Fibroblast of lung (primary cell): ENCODE results near the gene GAGE1. TPM values are rescaled to one million over a fixed set of nuclear protein-coding genes. Genes with fewer than 3 reads are reported as not detected.
"Not testable (repeated sequence)": the region's sequence is repeated elsewhere in the genome, so short reads cannot be mapped to it uniquely, and the experiment has no call there.

Experiments used
- DNase-seq, 2 donors: peaks; one replicate each; pipeline versions ENCODE4 v3.0.0 to v3.0.0-alpha.2; 2010; ENCODE audit warnings: low read depth in 2 of 2
- H2AFZ ChIP-seq: 2 replicates; pipeline ENCODE4 v1.5.1; 2012; ENCODE audit warnings: low read length, control low read depth, inconsistent platforms
- H3K27ac ChIP-seq: 2 replicates; pipeline ENCODE4 v1.5.1; 2011; ENCODE audit warnings: low read length, control low read depth; ENCODE audit not compliant: insufficient read depth
- H3K27me3 ChIP-seq: 2 replicates; pipeline ENCODE4 v1.5.1; 2011; ENCODE audit warnings: mild to moderate bottlenecking, low read length; ENCODE audit not compliant: control insufficient read depth, insufficient read depth
- H3K36me3 ChIP-seq: 2 replicates; pipeline ENCODE4 v1.5.1; 2011; ENCODE audit warnings: low read length; ENCODE audit not compliant: control insufficient read depth, insufficient read depth
- H3K4me1 ChIP-seq: 2 replicates; pipeline ENCODE4 v1.5.1; 2011; ENCODE audit warnings: low read length; ENCODE audit not compliant: control insufficient read depth, insufficient read depth; ENCODE audit errors: extremely low read depth
- H3K4me2 ChIP-seq: 2 replicates; pipeline ENCODE4 v1.5.1; 2011; ENCODE audit warnings: low read length, control low read depth; ENCODE audit not compliant: insufficient read depth; ENCODE audit errors: extremely low read depth
- H3K4me3 ChIP-seq, 4 experiments: fragments of 200-600 bp in 1 of 4; sonication (generic) in 1 of 4; replicated peaks in 1 of 4; 2 replicates each; pipeline ENCODE4 v1.5.1; 2011 to 2016; ENCODE audit warnings: low read length in 4 of 4, low read depth in 3 of 4, mild to moderate bottlenecking in 3 of 4, control low read depth in 2 of 4, inconsistent platforms in 1 of 4, mixed read lengths in 1 of 4; ENCODE audit not compliant: insufficient read depth in 1 of 4; ENCODE audit errors: control extremely low read depth in 1 of 4
- H3K79me2 ChIP-seq: 2 replicates; pipeline ENCODE4 v1.5.1; 2012; ENCODE audit warnings: mild to moderate bottlenecking, low read length, inconsistent platforms; ENCODE audit not compliant: control insufficient read depth, insufficient read depth
- H3K9ac ChIP-seq: 2 replicates; pipeline ENCODE4 v1.5.1; 2011; ENCODE audit warnings: mild to moderate bottlenecking, low read length, control low read depth; ENCODE audit not compliant: insufficient read depth
- H3K9me3 ChIP-seq: 2 replicates; pipeline ENCODE4 v1.5.1; 2012; ENCODE audit warnings: low read depth, low read length; ENCODE audit not compliant: control insufficient read depth, insufficient read depth
- H4K20me1 ChIP-seq: 2 replicates; pipeline ENCODE4 v1.5.1; 2011; ENCODE audit warnings: low read length; ENCODE audit not compliant: control insufficient read depth, insufficient read depth; ENCODE audit errors: extremely low read depth
- CTCF ChIP-seq, 2 donors: IDR thresholded peaks in 1 of 2; conservative IDR thresholded peaks in 1 of 2; 1 replicate in 1 of 2; 2 replicates in 1 of 2; pipeline ENCODE4 v1.5.1; 2011 to 2012; ENCODE audit warnings: low read length in 2 of 2, control low read depth in 1 of 2, inconsistent platforms in 1 of 2, low read depth in 1 of 2, mild to moderate bottlenecking in 1 of 2
- EZH2 ChIP-seq: IDR thresholded peaks from 2 replicates; pipeline ENCODE4 v1.5.1; 2012; ENCODE audit warnings: low read length, control low read depth, mild to moderate bottlenecking; ENCODE audit errors: missing control alignments
- polyA plus RNA-seq, 2 donors: library from polyadenylated mRNA; depleted of rRNA in 1 of 2; stranded (reverse) in 1 of 2; unstranded in 1 of 2; fragments of >200 nt; gene quantifications; 2 replicates each; pipeline ENCODE4 v1.2.1, GENCODE V29; 2011 to 2012; ENCODE audit warnings: missing spikeins in 1 of 2
- total RNA-seq: library from RNA; depleted of rRNA; stranded (reverse); fragments of >200 nt; gene quantifications from 2 replicates; pipeline ENCODE4 v1.2.1, GENCODE V29; 2014

Gene GAGE1
- total and polyA plus RNA-seq, 2 donors (not counting 1 experiment from before 2014, with no cell fraction given) = not detected

- not testable (repeated sequence) for H3K4me2 ChIP-seq, H3K36me3 ChIP-seq, H3K27me3 ChIP-seq, H3K79me2 ChIP-seq, DNase-seq, H3K9ac ChIP-seq, H3K9me3 ChIP-seq, H3K27ac ChIP-seq, H3K4me3 ChIP-seq, H3K4me1 ChIP-seq, H2AFZ ChIP-seq, H4K20me1 ChIP-seq
Observed at GRCh38 chrX:49589196-49589595, 9.6 kb upstream of the GAGE1 start, which contains the start of gene GAGE2A. Gene GAGE2A (plus strand): TSS chrX:49589496. CDS start chrX:49590651, 1,155 bp downstream.

GRCh38 chrX:49589769-49590478 lies 8.9 kb upstream of the GAGE1 start:
- H3K9me3 ChIP-seq, H3K9ac ChIP-seq, H3K4me3 ChIP-seq: not testable (repeated sequence)

GRCh38 chrX:49590488-49590887 lies 8.3 kb upstream of the GAGE1 start:
- DNase-seq, H3K27ac ChIP-seq, H3K4me1 ChIP-seq, H2AFZ ChIP-seq, H3K4me2 ChIP-seq, H4K20me1 ChIP-seq, H3K79me2 ChIP-seq, H3K36me3 ChIP-seq, H3K9me3 ChIP-seq, H3K9ac ChIP-seq, H3K4me3 ChIP-seq, H3K27me3 ChIP-seq: not testable (repeated sequence)

More at GRCh38 chrX:49589769-49590478, 8.9 kb upstream of the GAGE1 start:
- DNase-seq, H3K79me2 ChIP-seq, H4K20me1 ChIP-seq, H3K4me2 ChIP-seq, H3K36me3 ChIP-seq, H2AFZ ChIP-seq, H3K27me3 ChIP-seq, H3K27ac ChIP-seq, H3K4me1 ChIP-seq: not testable (repeated sequence)

- TF ChIP-seq EZH2 (no peak), CTCF (conservative IDR thresholded peaks at IDR 0.05 in 1 of 2, IDR thresholded peaks at IDR 0.05 in 1 of 2; ENCODE audit: low read depth in 1 of 2, low read length in 2 of 2) (no peak)
- Histone ChIP-seq H3K27ac (no peak overlapping the region), H3K9me3 (no peaks in the 10 kb centered on the region), H3K79me2 (no peaks in the 10 kb centered on the region), H3K9ac (no peak overlapping the region), H2AFZ (no peak overlapping the region), H3K4me1 (no peaks in the 10 kb centered on the region), H3K36me3 (no peaks in the 10 kb centered on the region), H3K4me3 (no peak overlapping the region), H4K20me1 (no peaks in the 10 kb centered on the region), H3K4me2 (no peak overlapping the region), H3K27me3 (no peaks in the 10 kb centered on the region)
- no peak for DNase-seq
Observed at GRCh38 chrX:49610718-49611310, 12.0 kb downstream of the GAGE1 start.
